SKM-1 treated with dmso at 0.1 percent for 144 hours (cell line): ENCODE results near the gene C13orf46.
"Not testable (repeated sequence)": the region's sequence is repeated elsewhere in the genome, so short reads cannot be mapped to it uniquely, and the experiment has no call there.

Experiments
- DNase-seq: peaks from one replicate; lab custom pipeline; 2025; ENCODE audit not compliant: unreplicated experiment; lab: John Stamatoyannopoulos, UW

C13orf46 gene

GRCh38 chr13:113973218-113974164 lies at the start of gene C13orf46:
Gene C13orf46 (minus strand): TSS chr13:113974076. CDS start chr13:113973997, 79 bp downstream.
- no peak for DNase-seq

GRCh38 chr13:114022876-114023275 lies 49.0 kb upstream of the C13orf46 start:
- no peak for DNase-seq

- no peak for DNase-seq
Measured at GRCh38 chr13:114022309-114022669, 48.4 kb upstream of the C13orf46 start.

GRCh38 chr13:114021464-114022308 lies 47.8 kb upstream of the C13orf46 start:
- no peak for DNase-seq

- DNase-seq: no peak
Measured at GRCh38 chr13:114020750-114021463, 47.0 kb upstream of the C13orf46 start.

GRCh38 chr13:114020134-114020533 lies 46.3 kb upstream of the C13orf46 start:
- not testable (repeated sequence) for DNase-seq

GRCh38 chr13:114019367-114019766 lies 45.5 kb upstream of the C13orf46 start:
- DNase-seq: no peak

GRCh38 chr13:114018461-114019055 lies 44.7 kb upstream of the C13orf46 start:
- no peak for DNase-seq

GRCh38 chr13:114017966-114018365 lies 44.1 kb upstream of the C13orf46 start:
- DNase-seq: no peak

- DNase-seq: no peak
Measured at GRCh38 chr13:114017028-114017630, 43.3 kb upstream of the C13orf46 start.

- DNase-seq: no peak
Measured at GRCh38 chr13:114016321-114017027, 42.6 kb upstream of the C13orf46 start.

- DNase-seq: no peak
Measured at GRCh38 chr13:114015969-114016295, 42.1 kb upstream of the C13orf46 start.

GRCh38 chr13:114015111-114015968 lies 41.5 kb upstream of the C13orf46 start:
- DNase-seq: no peak

- no peak for DNase-seq
Measured at GRCh38 chr13:114013952-114014629, 40.2 kb upstream of the C13orf46 start.

GRCh38 chr13:114013336-114013735 lies 39.5 kb upstream of the C13orf46 start:
- DNase-seq: no peak

- DNase-seq: no peak
Measured at GRCh38 chr13:114012921-114013320, 39.0 kb upstream of the C13orf46 start.

GRCh38 chr13:114012141-114012540 lies 38.3 kb upstream of the C13orf46 start:
- no peak for DNase-seq

GRCh38 chr13:114011226-114011625 lies 37.4 kb upstream of the C13orf46 start:
- DNase-seq: no peak
